Gastroesophageal sphincter (tissue), 3 donors: Measurements from ENCODE around the gene ARHGEF4.

Experiments
- POLR2A ChIP-seq, 2 donors: fragments of 450-650 bp; IDR thresholded peaks; one replicate each; pipeline ENCODE4 v1.6.1; 2017; ENCODE audit warnings: antibody characterized with exemption in 2 of 2, mild to moderate bottlenecking in 2 of 2, moderate library complexity in 1 of 2
- POLR2AphosphoS5 ChIP-seq: sonication (generic); formaldehyde crosslinking; IDR thresholded peaks from one replicate; pipeline ENCODE4 v1.6.1; 2017; ENCODE audit warnings: antibody characterized with exemption
- TF ChIP-seq, protein P1 (sequence below), 4 experiments: fragments of 200-600 bp in 2 of 4; fragments of 450-650 bp in 2 of 4; sonication (generic) in 1 of 4; IDR thresholded peaks; one replicate each; pipeline ENCODE4 v1.5.1; 2017 to 2019; ENCODE audit warnings: antibody characterized with exemption in 4 of 4, mild to moderate bottlenecking in 2 of 4, moderate library complexity in 2 of 4

DNA sequence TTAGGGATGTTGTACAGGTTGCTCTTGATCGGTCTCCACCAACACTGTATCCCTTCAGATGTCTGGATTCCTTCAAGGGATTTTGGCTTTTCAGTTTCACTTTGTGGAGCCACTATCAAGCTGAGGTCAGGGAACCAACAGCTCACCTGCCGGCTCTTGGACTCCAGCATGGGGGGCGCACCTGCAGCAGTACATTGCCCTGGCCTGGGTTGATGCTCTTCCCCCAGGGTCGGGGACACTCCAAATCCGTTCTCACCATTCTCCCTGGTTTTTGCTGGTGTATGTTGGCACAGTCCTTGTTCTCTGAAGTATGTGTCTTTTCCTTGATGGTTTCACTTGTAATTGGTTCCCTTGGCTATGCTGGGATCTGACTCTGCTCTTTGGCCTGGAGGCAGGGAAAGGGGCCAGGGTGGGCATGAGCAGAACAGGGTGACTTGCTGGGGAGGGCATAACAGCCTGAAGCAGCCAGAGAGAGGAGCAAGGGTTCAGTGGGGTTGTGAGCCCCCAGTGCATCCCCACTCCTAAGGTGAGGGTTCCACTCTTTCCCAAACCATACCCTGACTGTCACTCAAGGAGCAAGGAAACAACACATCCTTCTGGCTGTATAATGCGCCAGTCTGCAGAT is 5.1 kb downstream of the ARHGEF4 start:
- TF ChIP-seq, protein P1, sequence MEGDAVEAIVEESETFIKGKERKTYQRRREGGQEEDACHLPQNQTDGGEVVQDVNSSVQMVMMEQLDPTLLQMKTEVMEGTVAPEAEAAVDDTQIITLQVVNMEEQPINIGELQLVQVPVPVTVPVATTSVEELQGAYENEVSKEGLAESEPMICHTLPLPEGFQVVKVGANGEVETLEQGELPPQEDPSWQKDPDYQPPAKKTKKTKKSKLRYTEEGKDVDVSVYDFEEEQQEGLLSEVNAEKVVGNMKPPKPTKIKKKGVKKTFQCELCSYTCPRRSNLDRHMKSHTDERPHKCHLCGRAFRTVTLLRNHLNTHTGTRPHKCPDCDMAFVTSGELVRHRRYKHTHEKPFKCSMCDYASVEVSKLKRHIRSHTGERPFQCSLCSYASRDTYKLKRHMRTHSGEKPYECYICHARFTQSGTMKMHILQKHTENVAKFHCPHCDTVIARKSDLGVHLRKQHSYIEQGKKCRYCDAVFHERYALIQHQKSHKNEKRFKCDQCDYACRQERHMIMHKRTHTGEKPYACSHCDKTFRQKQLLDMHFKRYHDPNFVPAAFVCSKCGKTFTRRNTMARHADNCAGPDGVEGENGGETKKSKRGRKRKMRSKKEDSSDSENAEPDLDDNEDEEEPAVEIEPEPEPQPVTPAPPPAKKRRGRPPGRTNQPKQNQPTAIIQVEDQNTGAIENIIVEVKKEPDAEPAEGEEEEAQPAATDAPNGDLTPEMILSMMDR (IDR thresholded peaks at IDR 0.05) = no peak
- TF ChIP-seq POLR2AphosphoS5 (no peak), POLR2A (IDR thresholded peaks at IDR 0.05) (no peak)
